Neural cell (in vitro differentiated cells): ENCODE data around the gene PCDHB4. TPM values are rescaled to one million over a fixed set of nuclear protein-coding genes. Genes with fewer than 3 reads are reported as not detected.
"Not testable (repeated sequence)": the region's sequence is repeated elsewhere in the genome, so short reads cannot be mapped to it uniquely, and the experiment has no call there.

ENCODE experiments used
- H2AFZ ChIP-seq: fragments of 200-600, 300-800 bp; sonication (generic), shearing (Covaris generic); 2 replicates; pipeline ENCODE4 v1.6.0; 2014; ENCODE audit warnings: low read depth, mild to moderate bottlenecking, antibody characterized with exemption, low read length, moderate library complexity
- H3F3A ChIP-seq: fragments of 200-600 bp; shearing (Covaris generic); 2 replicates; pipeline ENCODE4 v1.6.1; 2016; ENCODE audit warnings: mild to moderate bottlenecking, moderate library complexity, mixed read lengths, antibody characterized with exemption, low read length; ENCODE audit not compliant: insufficient read depth, poor library complexity, severe bottlenecking
- H3K27ac ChIP-seq: fragments of 200-600, 300-800 bp; sonication (generic), shearing (Covaris generic); 2 replicates; pipeline ENCODE4 v1.5.1; 2014; ENCODE audit warnings: mild to moderate bottlenecking, low read length, moderate library complexity
- H3K27me3 ChIP-seq: fragments of 300-800, 200-600 bp; sonication (generic), shearing (Covaris generic); 2 replicates; pipeline ENCODE4 v1.6.0; 2014; ENCODE audit warnings: mild to moderate bottlenecking, low read depth, low read length, moderate library complexity; ENCODE audit not compliant: insufficient read depth
- H3K36me3 ChIP-seq: fragments of 300-800, 200-600 bp; sonication (generic), shearing (Covaris generic); 2 replicates; pipeline ENCODE4 v1.5.1; 2014; ENCODE audit warnings: mild to moderate bottlenecking, antibody characterized with exemption, low read length, moderate library complexity; ENCODE audit not compliant: insufficient read depth
- H3K4me2 ChIP-seq: fragments of 300-800, 200-600 bp; sonication (generic), shearing (Covaris generic); 2 replicates; pipeline ENCODE4 v1.6.0; 2014; ENCODE audit warnings: mild to moderate bottlenecking, low read length
- H3K4me3 ChIP-seq: fragments of 300-800, 200-600 bp; sonication (generic), shearing (Covaris generic); 2 replicates; pipeline ENCODE4 v1.5.1; 2014; ENCODE audit warnings: mild to moderate bottlenecking, low read length, moderate library complexity
- H3K79me2 ChIP-seq: fragments of 200-600 bp; shearing (Covaris generic); replicated peaks from 2 replicates; pipeline ENCODE4 v1.6.0; 2014; ENCODE audit warnings: mild to moderate bottlenecking, low read length, moderate library complexity; ENCODE audit not compliant: insufficient read depth
- H3K9ac ChIP-seq: fragments of 300-800, 200-600 bp; sonication (generic), shearing (Covaris generic); 2 replicates; pipeline ENCODE4 v1.6.1; 2016; ENCODE audit warnings: mild to moderate bottlenecking, low read length, mixed read lengths
- H3K9me2 ChIP-seq: fragments of 200-600 bp; shearing (Covaris generic); 2 replicates; pipeline ENCODE4 v1.6.1; 2016; ENCODE audit warnings: mild to moderate bottlenecking, low read length, mixed read lengths; ENCODE audit not compliant: insufficient read depth
- H3K9me3 ChIP-seq: fragments of 200-600, 300-800 bp; sonication (generic), shearing (Covaris generic); 2 replicates; pipeline ENCODE4 v1.6.1; 2016; ENCODE audit warnings: mild to moderate bottlenecking, mixed run types, low read length, moderate library complexity, mixed read lengths
- H4K20me1 ChIP-seq: fragments of 200-600 bp; shearing (Covaris generic); 2 replicates; pipeline ENCODE4 v1.6.1; 2016; ENCODE audit warnings: mild to moderate bottlenecking, mixed run types; ENCODE audit not compliant: insufficient read depth
- EP300 ChIP-seq: fragments of 450-650 bp; conservative IDR thresholded peaks from 2 replicates; pipeline ENCODE4 v1.6.1; 2014; ENCODE audit warnings: antibody characterized with exemption, mild to moderate bottlenecking, moderate library complexity; ENCODE audit not compliant: poor library complexity, severe bottlenecking
- EZH2 ChIP-seq: fragments of 200-600, 300-800 bp; shearing (Covaris generic), sonication (generic); IDR thresholded peaks from 2 replicates; pipeline ENCODE4 v1.6.1; 2014; ENCODE audit warnings: antibody characterized with exemption, low read length, borderline replicate concordance, mild to moderate bottlenecking; ENCODE audit not compliant: insufficient read depth, poor library complexity, severe bottlenecking
- MXI1 ChIP-seq: fragments of 450-650 bp; conservative IDR thresholded peaks from 2 replicates; pipeline ENCODE4 v1.6.1; 2014; ENCODE audit warnings: antibody characterized with exemption, mild to moderate bottlenecking; ENCODE audit not compliant: poor library complexity, severe bottlenecking
- POLR2AphosphoS5 ChIP-seq: IDR thresholded peaks from 2 replicates; pipeline ENCODE4 v1.6.1; 2012
- RAD21 ChIP-seq: fragments of 450-650 bp; conservative IDR thresholded peaks from 2 replicates; pipeline ENCODE4 v1.6.1; 2014; ENCODE audit warnings: antibody characterized with exemption, mild to moderate bottlenecking, moderate library complexity
- SMC3 ChIP-seq: fragments of 450-650 bp; conservative IDR thresholded peaks from 2 replicates; pipeline ENCODE4 v1.6.1; 2014; ENCODE audit warnings: antibody characterized with exemption, mild to moderate bottlenecking, moderate library complexity; ENCODE audit not compliant: poor library complexity
- TAF1 ChIP-seq: IDR thresholded peaks from 2 replicates; pipeline ENCODE4 v1.6.1; 2012; ENCODE audit warnings: low read depth
- polyA plus RNA-seq: library from polyadenylated mRNA; depleted of rRNA; stranded (reverse); fragments of >200 nt; gene quantifications from 2 replicates; pipeline ENCODE4 v1.2.3, GENCODE V29; 2014
- TF ChIP-seq, protein P1 (sequence below): IDR thresholded peaks from 2 replicates; pipeline ENCODE4 v1.6.1; 2012; ENCODE audit warnings: borderline replicate concordance
- TF ChIP-seq, protein P2 (sequence below): fragments of 450-650 bp; IDR thresholded peaks from 2 replicates; pipeline ENCODE4 v1.5.1; 2014; ENCODE audit warnings: antibody characterized with exemption, mild to moderate bottlenecking, moderate library complexity; ENCODE audit not compliant: poor library complexity, severe bottlenecking

Gene PCDHB4
- polyA plus RNA-seq, 1 donor from 2014 or later: 4.2 TPM

DNA sequence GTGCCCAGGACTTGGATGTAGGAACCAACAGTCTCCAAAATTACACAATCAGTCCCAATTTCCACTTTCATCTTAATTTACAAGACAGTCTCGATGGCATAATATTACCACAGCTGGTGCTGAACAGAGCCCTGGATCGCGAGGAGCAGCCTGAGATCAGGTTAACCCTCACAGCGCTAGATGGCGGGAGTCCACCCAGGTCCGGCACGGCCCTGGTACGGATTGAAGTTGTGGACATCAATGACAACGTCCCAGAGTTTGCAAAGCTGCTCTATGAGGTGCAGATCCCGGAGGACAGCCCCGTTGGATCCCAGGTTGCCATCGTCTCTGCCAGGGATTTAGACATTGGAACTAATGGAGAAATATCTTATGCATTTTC, 26.4 kb upstream of the PCDHB4 start:
- TF ChIP-seq RAD21 (no peak), EZH2 (no peak), EP300 (no peak), TAF1 (no peak), POLR2AphosphoS5 (no peak), MXI1 (no peak), SMC3 (no peak)
- TF ChIP-seq, protein P1, sequence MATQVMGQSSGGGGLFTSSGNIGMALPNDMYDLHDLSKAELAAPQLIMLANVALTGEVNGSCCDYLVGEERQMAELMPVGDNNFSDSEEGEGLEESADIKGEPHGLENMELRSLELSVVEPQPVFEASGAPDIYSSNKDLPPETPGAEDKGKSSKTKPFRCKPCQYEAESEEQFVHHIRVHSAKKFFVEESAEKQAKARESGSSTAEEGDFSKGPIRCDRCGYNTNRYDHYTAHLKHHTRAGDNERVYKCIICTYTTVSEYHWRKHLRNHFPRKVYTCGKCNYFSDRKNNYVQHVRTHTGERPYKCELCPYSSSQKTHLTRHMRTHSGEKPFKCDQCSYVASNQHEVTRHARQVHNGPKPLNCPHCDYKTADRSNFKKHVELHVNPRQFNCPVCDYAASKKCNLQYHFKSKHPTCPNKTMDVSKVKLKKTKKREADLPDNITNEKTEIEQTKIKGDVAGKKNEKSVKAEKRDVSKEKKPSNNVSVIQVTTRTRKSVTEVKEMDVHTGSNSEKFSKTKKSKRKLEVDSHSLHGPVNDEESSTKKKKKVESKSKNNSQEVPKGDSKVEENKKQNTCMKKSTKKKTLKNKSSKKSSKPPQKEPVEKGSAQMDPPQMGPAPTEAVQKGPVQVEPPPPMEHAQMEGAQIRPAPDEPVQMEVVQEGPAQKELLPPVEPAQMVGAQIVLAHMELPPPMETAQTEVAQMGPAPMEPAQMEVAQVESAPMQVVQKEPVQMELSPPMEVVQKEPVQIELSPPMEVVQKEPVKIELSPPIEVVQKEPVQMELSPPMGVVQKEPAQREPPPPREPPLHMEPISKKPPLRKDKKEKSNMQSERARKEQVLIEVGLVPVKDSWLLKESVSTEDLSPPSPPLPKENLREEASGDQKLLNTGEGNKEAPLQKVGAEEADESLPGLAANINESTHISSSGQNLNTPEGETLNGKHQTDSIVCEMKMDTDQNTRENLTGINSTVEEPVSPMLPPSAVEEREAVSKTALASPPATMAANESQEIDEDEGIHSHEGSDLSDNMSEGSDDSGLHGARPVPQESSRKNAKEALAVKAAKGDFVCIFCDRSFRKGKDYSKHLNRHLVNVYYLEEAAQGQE: no peak
- TF ChIP-seq, protein P2, sequence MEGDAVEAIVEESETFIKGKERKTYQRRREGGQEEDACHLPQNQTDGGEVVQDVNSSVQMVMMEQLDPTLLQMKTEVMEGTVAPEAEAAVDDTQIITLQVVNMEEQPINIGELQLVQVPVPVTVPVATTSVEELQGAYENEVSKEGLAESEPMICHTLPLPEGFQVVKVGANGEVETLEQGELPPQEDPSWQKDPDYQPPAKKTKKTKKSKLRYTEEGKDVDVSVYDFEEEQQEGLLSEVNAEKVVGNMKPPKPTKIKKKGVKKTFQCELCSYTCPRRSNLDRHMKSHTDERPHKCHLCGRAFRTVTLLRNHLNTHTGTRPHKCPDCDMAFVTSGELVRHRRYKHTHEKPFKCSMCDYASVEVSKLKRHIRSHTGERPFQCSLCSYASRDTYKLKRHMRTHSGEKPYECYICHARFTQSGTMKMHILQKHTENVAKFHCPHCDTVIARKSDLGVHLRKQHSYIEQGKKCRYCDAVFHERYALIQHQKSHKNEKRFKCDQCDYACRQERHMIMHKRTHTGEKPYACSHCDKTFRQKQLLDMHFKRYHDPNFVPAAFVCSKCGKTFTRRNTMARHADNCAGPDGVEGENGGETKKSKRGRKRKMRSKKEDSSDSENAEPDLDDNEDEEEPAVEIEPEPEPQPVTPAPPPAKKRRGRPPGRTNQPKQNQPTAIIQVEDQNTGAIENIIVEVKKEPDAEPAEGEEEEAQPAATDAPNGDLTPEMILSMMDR: no peak

DNA sequence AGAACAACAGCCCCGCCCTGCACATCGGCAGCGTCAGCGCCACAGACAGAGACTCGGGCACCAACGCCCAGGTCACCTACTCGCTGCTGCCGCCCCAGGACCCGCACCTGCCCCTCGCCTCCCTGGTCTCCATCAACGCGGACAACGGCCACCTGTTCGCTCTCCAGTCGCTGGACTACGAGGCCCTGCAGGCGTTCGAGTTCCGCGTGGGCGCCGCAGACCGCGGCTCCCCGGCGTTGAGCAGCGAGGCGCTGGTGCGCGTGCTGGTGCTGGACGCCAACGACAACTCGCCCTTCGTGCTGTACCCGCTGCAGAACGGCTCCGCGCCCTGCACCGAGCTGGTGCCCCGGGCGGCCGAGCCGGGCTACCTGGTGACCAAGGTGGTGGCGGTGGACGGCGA, 25.4 kb upstream of the PCDHB4 start:
- H3K9ac ChIP-seq, H3F3A ChIP-seq, H4K20me1 ChIP-seq, H3K27ac ChIP-seq, H2AFZ ChIP-seq, H3K4me2 ChIP-seq, H3K27me3 ChIP-seq, H3K9me2 ChIP-seq: not testable (repeated sequence)
- Histone ChIP-seq H3K4me3 (peak overlapping the region; percentile 74), H3K36me3 (peaks cover 31% of the 10 kb centered on the region), H3K79me2 (peaks cover 52% of the 10 kb centered on the region), H3K9me3 (peaks cover 32% of the 10 kb centered on the region)

More for the DNA sequence above, 26.4 kb upstream of the PCDHB4 start:
- Histone ChIP-seq H3K4me2 (peak overlapping the region; percentile 56), H3K79me2 (peaks cover 44% of the 10 kb centered on the region), H3K27ac (peak overlapping the region; percentile 97), H4K20me1 (no peaks in the 10 kb centered on the region), H3K4me3 (peak overlapping the region; percentile 74), H3K27me3 (no peaks in the 10 kb centered on the region), H2AFZ (peak overlapping the region; percentile 35), H3K9me3 (peaks cover 22% of the 10 kb centered on the region), H3K9me2 (no peaks in the 10 kb centered on the region), H3K9ac (peak overlapping the region; percentile 92), H3K36me3 (peaks cover 22% of the 10 kb centered on the region), H3F3A (peaks cover 4% of the 10 kb centered on the region)

DNA sequence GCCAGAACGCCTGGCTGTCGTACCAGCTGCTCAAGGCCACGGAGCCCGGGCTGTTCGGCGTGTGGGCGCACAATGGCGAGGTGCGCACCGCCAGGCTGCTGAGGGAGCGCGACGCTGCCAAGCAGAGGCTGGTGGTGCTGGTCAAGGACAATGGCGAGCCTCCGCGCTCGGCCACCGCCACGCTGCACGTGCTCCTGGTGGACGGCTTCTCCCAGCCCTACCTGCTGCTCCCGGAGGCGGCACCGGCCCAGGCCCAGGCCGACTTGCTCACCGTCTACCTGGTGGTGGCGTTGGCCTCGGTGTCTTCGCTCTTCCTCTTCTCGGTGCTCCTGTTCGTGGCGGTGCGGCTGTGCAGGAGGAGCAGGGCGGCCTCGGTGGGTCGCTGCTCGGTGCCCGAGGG, 25.0 kb upstream of the PCDHB4 start:
- not testable (repeated sequence) for H3K4me2 ChIP-seq, H3K4me3 ChIP-seq, H4K20me1 ChIP-seq, H3K27me3 ChIP-seq, H3F3A ChIP-seq, H3K27ac ChIP-seq, H3K9me2 ChIP-seq, H2AFZ ChIP-seq, H3K9ac ChIP-seq
- Histone ChIP-seq H3K9me3 (peaks cover 36% of the 10 kb centered on the region), H3K36me3 (peaks cover 35% of the 10 kb centered on the region), H3K79me2 (peaks cover 55% of the 10 kb centered on the region)
